COLO668 (cell line): ENCODE results near the gene MYO5B.

ENCODE experiments used
- DNase-seq: peaks from one replicate; lab custom pipeline; 2025; ENCODE audit not compliant: unreplicated experiment; lab: John Stamatoyannopoulos, UW

MYO5B gene

GRCh38 chr18:49859725-49860124 lies 335.2 kb downstream of the MYO5B start:
- no peak for DNase-seq

GRCh38 chr18:49859021-49859359 lies 336.0 kb downstream of the MYO5B start:
- DNase-seq = no peak

GRCh38 chr18:49858309-49859020 lies 336.5 kb downstream of the MYO5B start:
- DNase-seq = peak; percentile 75

GRCh38 chr18:49857708-49858107 lies 337.2 kb downstream of the MYO5B start:
- no peak for DNase-seq

- no peak for DNase-seq
Measured at GRCh38 chr18:49856496-49856895, 338.5 kb downstream of the MYO5B start.

- DNase-seq = no peak
Measured at GRCh38 chr18:49855711-49856415, 339.1 kb downstream of the MYO5B start.

GRCh38 chr18:49854681-49855080 lies 340.3 kb downstream of the MYO5B start:
- DNase-seq = no peak

GRCh38 chr18:49853436-49853835 lies 341.5 kb downstream of the MYO5B start:
- no peak for DNase-seq

GRCh38 chr18:49853011-49853410 lies 341.9 kb downstream of the MYO5B start:
- no peak for DNase-seq

- DNase-seq = no peak
Measured at GRCh38 chr18:49851624-49852023, 343.3 kb downstream of the MYO5B start.

GRCh38 chr18:49850636-49851035 lies 344.3 kb downstream of the MYO5B start:
- DNase-seq = no peak

GRCh38 chr18:49849331-49850217 lies 345.4 kb downstream of the MYO5B start:
- DNase-seq = peak; percentile 94

GRCh38 chr18:49848115-49848514 lies 346.8 kb downstream of the MYO5B start:
- DNase-seq = no peak

GRCh38 chr18:49847524-49847923 lies 347.4 kb downstream of the MYO5B start:
- no peak for DNase-seq

- DNase-seq = peak; percentile 68
Measured at GRCh38 chr18:49846718-49847470, 348.1 kb downstream of the MYO5B start.

- DNase-seq = no peak
Measured at GRCh38 chr18:49846361-49846662, 348.6 kb downstream of the MYO5B start.

- DNase-seq = no peak
Measured at GRCh38 chr18:49845629-49846360, 349.2 kb downstream of the MYO5B start.

GRCh38 chr18:49844903-49845302 lies 350.0 kb downstream of the MYO5B start:
- DNase-seq = no peak

- DNase-seq = no peak
Measured at GRCh38 chr18:49843778-49844625, 350.9 kb downstream of the MYO5B start.

GRCh38 chr18:49843131-49843530 lies 351.8 kb downstream of the MYO5B start:
- no peak for DNase-seq
